Measurements from ENCODE around the gene MIP. TPM values are rescaled to one million over a fixed set of nuclear protein-coding genes. Genes with fewer than 3 reads are reported as not detected.
"Not testable (repeated sequence)": the region's sequence is repeated elsewhere in the genome, so short reads cannot be mapped to it uniquely, and the experiment has no call there.

MIP gene
- total and polyA plus RNA-seq, 2 of the 4 experiments (the other 2 are of a cell fraction), result not detected

- H2AK9ac ChIP-seq (replicated peaks; ENCODE audit: low read depth, low read length, poor library complexity); H3K56ac ChIP-seq (ENCODE audit: extremely low read depth, insufficient read depth, low read length); H4K91ac ChIP-seq (ENCODE audit: insufficient read depth, low read depth, low read length); DNase-seq; H2BK20ac ChIP-seq (ENCODE audit: low read depth, low read length); H4K5ac ChIP-seq (ENCODE audit: low read depth, low read length); H3K36me3 ChIP-seq (ENCODE audit: control insufficient read depth, insufficient read depth, low read length); H3K4me1 ChIP-seq (ENCODE audit: control insufficient read depth, insufficient read depth, low read length); H3K4me2 ChIP-seq (ENCODE audit: low read depth, low read length); H3K4me3 ChIP-seq (ENCODE audit: insufficient read depth, low read depth, low read length); in situ Hi-C loops (cut with MboI; ENCODE audit: low sequenced_read_pairs); H3K27me3 ChIP-seq (ENCODE audit: control insufficient read depth, insufficient read depth, low read length); H2AK5ac ChIP-seq (ENCODE audit: low read depth, low read length); BruUV-seq (replicated peaks); dilution Hi-C loops (cut with HindIII; ENCODE audit: low sequenced_read_pairs, unreplicated experiment); H4K20me1 ChIP-seq (ENCODE audit: insufficient read depth, low read length); CTCF ChIA-PET; H3K9ac ChIP-seq (ENCODE audit: low read depth, low read length); H4K8ac ChIP-seq (ENCODE audit: low read depth in 2 of 2, low read length in 2 of 2); H3K18ac ChIP-seq (ENCODE audit: low read depth, low read length); H3K9me3 ChIP-seq (ENCODE audit: control insufficient read depth, insufficient read depth, low read length); intact Hi-C loops (cut with micrococcal nuclease); H2BK120ac ChIP-seq (ENCODE audit: low read depth, low read length); H3K23ac ChIP-seq (ENCODE audit: low read depth, low read length); H3K9me1 ChIP-seq (ENCODE audit: insufficient read depth, low read length); H3K79me1 ChIP-seq (ENCODE audit: low read depth in 1 of 2, low read length in 2 of 2); H3K4ac ChIP-seq (ENCODE audit: low read depth, low read length); H2BK5ac ChIP-seq (ENCODE audit: low read depth, low read length, poor library complexity, severe bottlenecking); H3K14ac ChIP-seq (replicated peaks; ENCODE audit: low read depth, low read length); H3K27ac ChIP-seq (ENCODE audit: insufficient read depth, low read length); H2BK15ac ChIP-seq (ENCODE audit: low read depth, low read length): not testable (repeated sequence)
- H2AFZ ChIP-seq (replicated peaks; ENCODE audit: low read length, poor library complexity), result peak overlapping the region; percentile 84
- 0 out of 2 replicates have a peak, but pooled peaks have one; percentile 24 for ATAC-seq (ENCODE audit: low read depth)
- no CpG with 5 or more reads among the region's 17 CpGs for WGBS, 2 experiments (ENCODE audit: extremely low coverage in 2 of 2, insufficient read length in 1 of 2)
- POLR2A ChIA-PET (ENCODE audit: unreplicated experiment), result interaction anchor here (0.6 kb wide), 1 partner anchor 62 kb away, joined by 6 read pairs; no protein-coding TSS in a partner anchor
- TF ChIP-seq SMC3 (IDR thresholded peaks at IDR 0.05; ENCODE audit: low read depth, low read length) (peak; percentile 19; the same call in 1 of the 2 replicates), CTCF (conservative IDR thresholded peaks at IDR 0.05; ENCODE audit: low read depth, low read length) (peak; percentile 35; the same call in 1 of the 2 replicates), RAD21 (IDR thresholded peaks at IDR 0.05; ENCODE audit: low read length) (peak; percentile 23; the same call in 1 of the 2 replicates)
Observed at GRCh38 chr12:56496704-56497103, 42.2 kb upstream of the MIP start.

- H3K4me2 ChIP-seq (ENCODE audit: low read depth, low read length); H2AK9ac ChIP-seq (replicated peaks; ENCODE audit: low read depth, low read length, poor library complexity); H4K20me1 ChIP-seq (ENCODE audit: insufficient read depth, low read length); in situ Hi-C loops (cut with MboI; ENCODE audit: low sequenced_read_pairs); dilution Hi-C loops (cut with HindIII; ENCODE audit: low sequenced_read_pairs, unreplicated experiment); H2AFZ ChIP-seq (replicated peaks; ENCODE audit: low read length, poor library complexity); H3K9ac ChIP-seq (ENCODE audit: low read depth, low read length); H4K8ac ChIP-seq (ENCODE audit: low read depth in 2 of 2, low read length in 2 of 2); H3K23ac ChIP-seq (ENCODE audit: low read depth, low read length); H3K56ac ChIP-seq (ENCODE audit: extremely low read depth, insufficient read depth, low read length); H4K91ac ChIP-seq (ENCODE audit: insufficient read depth, low read depth, low read length); H3K4ac ChIP-seq (ENCODE audit: low read depth, low read length); BruUV-seq (replicated peaks); H3K14ac ChIP-seq (replicated peaks; ENCODE audit: low read depth, low read length); ATAC-seq (ENCODE audit: low read depth); H3K36me3 ChIP-seq (ENCODE audit: control insufficient read depth, insufficient read depth, low read length); DNase-seq; POLR2A ChIA-PET (ENCODE audit: unreplicated experiment); H3K18ac ChIP-seq (ENCODE audit: low read depth, low read length); H2BK20ac ChIP-seq (ENCODE audit: low read depth, low read length); H2BK15ac ChIP-seq (ENCODE audit: low read depth, low read length); intact Hi-C loops (cut with micrococcal nuclease); H3K9me3 ChIP-seq (ENCODE audit: control insufficient read depth, insufficient read depth, low read length); H3K9me1 ChIP-seq (ENCODE audit: insufficient read depth, low read length); H2BK120ac ChIP-seq (ENCODE audit: low read depth, low read length); H2AK5ac ChIP-seq (ENCODE audit: low read depth, low read length); H3K4me3 ChIP-seq (ENCODE audit: insufficient read depth, low read depth, low read length); H3K27ac ChIP-seq (ENCODE audit: insufficient read depth, low read length); H2BK5ac ChIP-seq (ENCODE audit: low read depth, low read length, poor library complexity, severe bottlenecking); CTCF ChIA-PET; H4K5ac ChIP-seq (ENCODE audit: low read depth, low read length); H3K4me1 ChIP-seq (ENCODE audit: control insufficient read depth, insufficient read depth, low read length); H3K79me1 ChIP-seq (ENCODE audit: low read depth in 1 of 2, low read length in 2 of 2): not testable (repeated sequence)
- H3K27me3 ChIP-seq (ENCODE audit: control insufficient read depth, insufficient read depth, low read length), result peaks cover 19% of the 10 kb centered on the region
- 80% methylated on average over 1 of the region's 27 CpGs; no CpG with 5 or more reads in 1 of the 2 experiments for WGBS, 2 experiments (ENCODE audit: extremely low coverage in 2 of 2, insufficient read length in 1 of 2)
Observed at GRCh38 chr12:56494481-56494880, 40.0 kb upstream of the MIP start.
